Ammon's horn (tissue), 1 donor: Measurements from ENCODE around the gene PHGDH.
"Not testable (repeated sequence)": the region's sequence is repeated elsewhere in the genome, so short reads cannot be mapped to it uniquely, and the experiment has no call there.

Source experiments
- DNase-seq: peaks from one replicate; pipeline ENCODE4 v3.0.0-alpha.2; 2016; ENCODE audit warnings: low spot score

PHGDH gene

GRCh38 chr1:119711804-119712341, at the start of gene PHGDH:
Gene PHGDH (plus strand): TSS chr1:119711934. CDS start chr1:119712023, 89 bp downstream.
- DNase-seq = peak; percentile 82

GRCh38 chr1:119662034-119662437, 49.7 kb upstream of the PHGDH start:
- no peak for DNase-seq

GRCh38 chr1:119664067-119664466, 47.7 kb upstream of the PHGDH start:
- no peak for DNase-seq

GRCh38 chr1:119667173-119667572, 44.6 kb upstream of the PHGDH start:
- DNase-seq = no peak

GRCh38 chr1:119670898-119671297, 40.8 kb upstream of the PHGDH start:
- DNase-seq = no peak

GRCh38 chr1:119673171-119673940, 38.4 kb upstream of the PHGDH start:
- no peak for DNase-seq

- DNase-seq = no peak
Observed at GRCh38 chr1:119674111-119674526, 37.6 kb upstream of the PHGDH start.

- no peak for DNase-seq
Observed at GRCh38 chr1:119674835-119675289, 36.9 kb upstream of the PHGDH start.

GRCh38 chr1:119675349-119676345, 36.1 kb upstream of the PHGDH start:
- peak; percentile 92 for DNase-seq

- no peak for DNase-seq
Observed at GRCh38 chr1:119676571-119677206, 35.0 kb upstream of the PHGDH start.

GRCh38 chr1:119679223-119679622, 32.5 kb upstream of the PHGDH start:
- DNase-seq = no peak

GRCh38 chr1:119680193-119680592, 31.5 kb upstream of the PHGDH start:
- no peak for DNase-seq

- no peak for DNase-seq
Observed at GRCh38 chr1:119680723-119681122, 31.0 kb upstream of the PHGDH start.

- DNase-seq = no peak
Observed at GRCh38 chr1:119681560-119681959, 30.2 kb upstream of the PHGDH start.

- no peak for DNase-seq
Observed at GRCh38 chr1:119682141-119682540, 29.6 kb upstream of the PHGDH start.

GRCh38 chr1:119683893-119684292, 27.8 kb upstream of the PHGDH start:
- DNase-seq = no peak

- no peak for DNase-seq
Observed at GRCh38 chr1:119686661-119687060, 25.1 kb upstream of the PHGDH start.

- DNase-seq = no peak
Observed at GRCh38 chr1:119687434-119688079, 24.2 kb upstream of the PHGDH start.

GRCh38 chr1:119688810-119689209, 22.9 kb upstream of the PHGDH start:
- no peak for DNase-seq

GRCh38 chr1:119689511-119689910, 22.2 kb upstream of the PHGDH start:
- DNase-seq = no peak

GRCh38 chr1:119696863-119697262, 14.9 kb upstream of the PHGDH start:
- not testable (repeated sequence) for DNase-seq
